Measurements from ENCODE around the gene ICAM4. TPM values are rescaled to one million over a fixed set of nuclear protein-coding genes. Genes with fewer than 3 reads are reported as not detected.

ICAM4 gene
- total and polyA plus RNA-seq, 9 of the 15 experiments (the other 6 are each of a cell fraction or from before 2014, with no cell fraction given): 14.1 to 86.1 (median 29.6) TPM

DNA sequence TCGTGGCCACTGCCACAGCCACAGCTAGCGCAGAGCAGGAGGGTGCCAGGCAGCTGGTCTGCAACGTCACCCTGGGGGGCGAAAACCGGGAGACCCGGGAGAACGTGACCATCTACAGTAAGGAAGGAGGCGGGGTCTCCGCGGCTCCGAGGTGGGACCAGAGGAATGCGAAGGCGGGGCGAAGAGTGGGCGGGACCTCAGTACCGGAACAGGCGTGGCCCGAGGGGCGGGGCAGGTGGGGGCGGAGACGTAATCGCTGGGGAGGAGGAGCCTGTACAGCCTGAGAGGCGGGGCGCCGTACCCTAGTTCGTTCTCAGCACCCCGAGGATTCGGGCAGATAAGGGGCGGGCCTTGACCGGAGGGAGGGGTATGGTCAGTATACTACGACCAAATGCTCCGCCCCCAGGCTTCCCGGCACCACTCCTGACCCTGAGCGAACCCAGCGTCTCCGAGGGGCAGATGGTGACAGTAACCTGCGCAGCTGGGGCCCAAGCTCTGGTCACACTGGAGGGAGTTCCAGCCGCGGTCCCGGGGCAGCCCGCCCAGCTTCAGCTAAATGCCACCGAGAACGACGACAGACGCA, 5.5 kb downstream of the ICAM4 start (continued):
- peak in 1 of 2 experiments; percentile 82; a peak in 2 of 4 replicates for TF ChIP-seq SRF (CRISPR knock-in tag; IDR thresholded peaks at IDR 0.05)
- TF ChIP-seq PRPF4 (IDR thresholded peaks at IDR 0.05; ENCODE audit: insufficient read depth, low read depth, low read length, poor library complexity, severe bottlenecking): no peak
- TF ChIP-seq EGR1 (conservative IDR thresholded peaks at IDR 0.05): peak; percentile 86
- TF ChIP-seq, protein P1, sequence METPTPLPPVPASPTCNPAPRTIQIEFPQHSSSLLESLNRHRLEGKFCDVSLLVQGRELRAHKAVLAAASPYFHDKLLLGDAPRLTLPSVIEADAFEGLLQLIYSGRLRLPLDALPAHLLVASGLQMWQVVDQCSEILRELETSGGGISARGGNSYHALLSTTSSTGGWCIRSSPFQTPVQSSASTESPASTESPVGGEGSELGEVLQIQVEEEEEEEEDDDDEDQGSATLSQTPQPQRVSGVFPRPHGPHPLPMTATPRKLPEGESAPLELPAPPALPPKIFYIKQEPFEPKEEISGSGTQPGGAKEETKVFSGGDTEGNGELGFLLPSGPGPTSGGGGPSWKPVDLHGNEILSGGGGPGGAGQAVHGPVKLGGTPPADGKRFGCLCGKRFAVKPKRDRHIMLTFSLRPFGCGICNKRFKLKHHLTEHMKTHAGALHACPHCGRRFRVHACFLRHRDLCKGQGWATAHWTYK (CRISPR knock-in tag; IDR thresholded peaks at IDR 0.05): 0 out of 2 replicates have a peak, but pooled peaks have one; percentile 70
- peak; percentile 71 for TF ChIP-seq POLR2G (IDR thresholded peaks at IDR 0.05; ENCODE audit: low read depth, low read length)
- TF ChIP-seq TEAD4 (IDR thresholded peaks at IDR 0.05; ENCODE audit: low read length): no peak
- no peak for TF ChIP-seq TEAD4 (CRISPR knock-in tag; IDR thresholded peaks at IDR 0.05; ENCODE audit: borderline replicate concordance)
- TF ChIP-seq EZH2 (IDR thresholded peaks at IDR 0.05; ENCODE audit: borderline replicate concordance, low read depth, low read length): no peak
- no peak for TF ChIP-seq E2F3 (CRISPR knock-in tag; IDR thresholded peaks at IDR 0.05)
- TF ChIP-seq KDM2B (CRISPR knock-in tag; IDR thresholded peaks at IDR 0.05): peak; percentile 34; the same call in 1 of the 2 replicates
- TF ChIP-seq POLR2AphosphoS5 (IDR thresholded peaks at IDR 0.05; ENCODE audit: control insufficient read depth, insufficient read depth, low read depth, low read length): peak; percentile 60; the same call in 1 of the 2 replicates
- TF ChIP-seq ZBTB1 (CRISPR knock-in tag; IDR thresholded peaks at IDR 0.05; ENCODE audit: borderline replicate concordance, low read depth): no peak
- 0 out of 2 replicates have a peak, but pooled peaks have one; percentile 22 for TF ChIP-seq CXXC5 (CRISPR knock-in tag; IDR thresholded peaks at IDR 0.05)
- peak; percentile 17 for TF ChIP-seq TBP (optimal IDR thresholded peaks at IDR 0.05; ENCODE audit: low read depth, low read length)
- TF ChIP-seq SNRNP70 (optimal IDR thresholded peaks at IDR 0.05; ENCODE audit: low read depth, low read length): no peak
- no peak for TF ChIP-seq TAF7 (tag; IDR thresholded peaks at IDR 0.05)
- TF ChIP-seq, protein P2, sequence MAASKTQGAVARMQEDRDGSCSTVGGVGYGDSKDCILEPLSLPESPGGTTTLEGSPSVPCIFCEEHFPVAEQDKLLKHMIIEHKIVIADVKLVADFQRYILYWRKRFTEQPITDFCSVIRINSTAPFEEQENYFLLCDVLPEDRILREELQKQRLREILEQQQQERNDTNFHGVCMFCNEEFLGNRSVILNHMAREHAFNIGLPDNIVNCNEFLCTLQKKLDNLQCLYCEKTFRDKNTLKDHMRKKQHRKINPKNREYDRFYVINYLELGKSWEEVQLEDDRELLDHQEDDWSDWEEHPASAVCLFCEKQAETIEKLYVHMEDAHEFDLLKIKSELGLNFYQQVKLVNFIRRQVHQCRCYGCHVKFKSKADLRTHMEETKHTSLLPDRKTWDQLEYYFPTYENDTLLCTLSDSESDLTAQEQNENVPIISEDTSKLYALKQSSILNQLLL (CRISPR knock-in tag; IDR thresholded peaks at IDR 0.05; ENCODE audit: borderline replicate concordance): no peak
- TF ChIP-seq MCM2 (IDR thresholded peaks at IDR 0.05; ENCODE audit: low read depth): no peak
- TF ChIP-seq MYNN (IDR thresholded peaks at IDR 0.05): peak; percentile 70
- TF ChIP-seq MYNN (CRISPR knock-in tag; IDR thresholded peaks at IDR 0.05): no peak
- 0 out of 2 replicates have a peak, but pooled peaks have one; percentile 34 for TF ChIP-seq ETV5 (CRISPR knock-in tag; IDR thresholded peaks at IDR 0.05; ENCODE audit: low read depth)
- no peak for TF ChIP-seq SMARCA4 (IDR thresholded peaks at IDR 0.05)
- TF ChIP-seq TFAM (CRISPR knock-in tag; conservative IDR thresholded peaks at IDR 0.05): no peak
- TF ChIP-seq HEY1 (CRISPR knock-in tag; IDR thresholded peaks at IDR 0.05; ENCODE audit: borderline replicate concordance): no peak
- peak; percentile 18 for TF ChIP-seq HMGN3 (IDR thresholded peaks at IDR 0.05; ENCODE audit: borderline replicate concordance, extremely low read depth, insufficient read length, low read depth, low read length)
- 0 out of 2 replicates have a peak, but pooled peaks have one; percentile 22 for TF ChIP-seq ETV1 (tag; conservative IDR thresholded peaks at IDR 0.05; ENCODE audit: low read depth)
- TF ChIP-seq TAF1 (IDR thresholded peaks at IDR 0.05; ENCODE audit: control insufficient read depth, extremely low read depth, insufficient read depth, low read length, severe bottlenecking): peak; percentile 22
